Activated CD4-positive, alpha-beta T cell treated with anti-CD3 and anti-CD28 coated beads, Interleukin-2, amount 10 ng/mL, durations not matched to agents 7 days and 5 days (primary cell): Measurements from ENCODE around the gene CTDSPL. TPM values are rescaled to one million over a fixed set of nuclear protein-coding genes. Genes with fewer than 3 reads are reported as not detected.

Experiments
- CTCF ChIA-PET: fragments of 350-600 bp; sonication (Branson Sonifier 250); formaldehyde crosslinking; loops from one replicate; lab custom pipeline; 2021; ENCODE audit warnings: antibody characterized with exemption; lab: Charles Lee
- POLR2A ChIA-PET: fragments of 350-600 bp; sonication (Branson Sonifier 250); formaldehyde crosslinking; loops from one replicate; lab custom pipeline; 2021; ENCODE audit warnings: antibody characterized with exemption; lab: Charles Lee
- DNase-seq: peaks from one replicate; pipeline ENCODE4 v3.0.0-alpha.2; 2020
- H3K27ac Mint-ChIP-seq: one replicate; pipeline ENCODE4 v1.8.0; 2021; ENCODE audit warnings: mild to moderate bottlenecking, moderate library complexity, mixed read lengths
- H3K27me3 Mint-ChIP-seq: one replicate; pipeline ENCODE4 v1.8.0; 2021; ENCODE audit warnings: mixed read lengths
- H3K36me3 Mint-ChIP-seq: one replicate; pipeline ENCODE4 v1.8.0; 2021; ENCODE audit warnings: low read depth, mixed read lengths
- H3K4me1 Mint-ChIP-seq: one replicate; pipeline ENCODE4 v1.8.0; 2021; ENCODE audit warnings: mixed read lengths
- H3K4me3 Mint-ChIP-seq: one replicate; pipeline ENCODE4 v1.8.0; 2021; ENCODE audit warnings: mild to moderate bottlenecking, moderate library complexity, mixed read lengths
- H3K9me3 Mint-ChIP-seq: one replicate; pipeline ENCODE4 v1.8.0; 2021; ENCODE audit warnings: mixed read lengths
- total RNA-seq, 2 experiments: library from RNA; stranded (reverse); gene quantifications; one replicate each; pipeline ENCODE4 v1.2.3, GENCODE V29; 2021

Gene CTDSPL
- total RNA-seq, 2 experiments from 2014 or later = 4.6 to 4.7 TPM

GRCh38 chr3:37901721-37902120 lies 40.0 kb downstream of the CTDSPL start:
- no peak for DNase-seq
- H3K27me3 Mint-ChIP-seq = no peaks in the 10 kb centered on the region
- H3K27ac Mint-ChIP-seq = no peak overlapping the region
- H3K36me3 Mint-ChIP-seq = no peaks in the 10 kb centered on the region
- no peak overlapping the region for H3K4me3 Mint-ChIP-seq
- H3K4me1 Mint-ChIP-seq = peaks cover 53% of the 10 kb centered on the region
- no peaks in the 10 kb centered on the region for H3K9me3 Mint-ChIP-seq
- ChIA-PET CTCF (interaction anchor here (0.5 to 1.8 kb wide), 7 partner anchors 9 to 39 kb away, joined by 3 to 4 read pairs (median 3); no protein-coding TSS in a partner anchor), POLR2A (interaction anchor here (0.5 kb wide), 1 partner anchor 25 kb away, joined by 3 read pairs; no protein-coding TSS in a partner anchor)

- no peak for DNase-seq
- CTCF ChIA-PET = interaction anchor here (0.5 to 1.8 kb wide), 7 partner anchors 9 to 72 kb away, joined by 3 to 6 read pairs (median 4); no protein-coding TSS in a partner anchor
- Mint-ChIP-seq H3K4me3 (peak overlapping the region; percentile 14), H3K27me3 (no peaks in the 10 kb centered on the region), H3K36me3 (no peaks in the 10 kb centered on the region), H3K27ac (peak overlapping the region; percentile 31), H3K9me3 (no peaks in the 10 kb centered on the region), H3K4me1 (peaks cover 63% of the 10 kb centered on the region)
- POLR2A ChIA-PET = no interaction called here
These were observed 41.0 kb downstream of the CTDSPL start for GRCh38 chr3:37902674-37903073.

GRCh38 chr3:37903320-37903719 lies 41.6 kb downstream of the CTDSPL start:
- H3K4me3 Mint-ChIP-seq = no peak overlapping the region
- CTCF ChIA-PET = interaction anchor here (1.1 to 1.8 kb wide), 4 partner anchors 9 to 13 kb away, joined by 3 to 6 read pairs (median 4); no protein-coding TSS in a partner anchor
- no peaks in the 10 kb centered on the region for H3K36me3 Mint-ChIP-seq

GRCh38 chr3:37903734-37904133 lies 42.1 kb downstream of the CTDSPL start:
- Mint-ChIP-seq H3K27me3 (no peaks in the 10 kb centered on the region), H3K36me3 (no peaks in the 10 kb centered on the region), H3K9me3 (no peaks in the 10 kb centered on the region), H3K4me1 (peaks cover 73% of the 10 kb centered on the region), H3K27ac (no peak overlapping the region), H3K4me3 (no peak overlapping the region)
- POLR2A ChIA-PET = no interaction called here
- no peak for DNase-seq
- CTCF ChIA-PET = interaction anchor here (1.4 kb wide), 1 partner anchor 8 kb away, joined by 4 read pairs; no protein-coding TSS in a partner anchor

More at GRCh38 chr3:37903320-37903719, 41.6 kb downstream of the CTDSPL start:
- no peak overlapping the region for H3K27ac Mint-ChIP-seq
- POLR2A ChIA-PET = no interaction called here
- no peaks in the 10 kb centered on the region for H3K9me3 Mint-ChIP-seq
- peaks cover 69% of the 10 kb centered on the region for H3K4me1 Mint-ChIP-seq
- no peak for DNase-seq
- no peaks in the 10 kb centered on the region for H3K27me3 Mint-ChIP-seq

- H3K9me3 Mint-ChIP-seq = no peaks in the 10 kb centered on the region
- POLR2A ChIA-PET = no interaction called here
- peaks cover 67% of the 10 kb centered on the region for H3K4me1 Mint-ChIP-seq
- no peaks in the 10 kb centered on the region for H3K36me3 Mint-ChIP-seq
- CTCF ChIA-PET = interaction anchor here (2.4 kb wide), 1 partner anchor 70 kb away, joined by 6 read pairs; no protein-coding TSS in a partner anchor
- no peaks in the 10 kb centered on the region for H3K27me3 Mint-ChIP-seq
- H3K27ac Mint-ChIP-seq = no peak overlapping the region
- H3K4me3 Mint-ChIP-seq = no peak overlapping the region
- no peak for DNase-seq
These were observed 42.9 kb downstream of the CTDSPL start for GRCh38 chr3:37904601-37905000.

GRCh38 chr3:37905346-37905745 lies 43.7 kb downstream of the CTDSPL start:
- CTCF ChIA-PET = interaction anchor here (0.8 to 2.4 kb wide), 3 partner anchors 8 to 69 kb away, joined by 3 to 6 read pairs (median 3); no protein-coding TSS in a partner anchor
- no peaks in the 10 kb centered on the region for H3K36me3 Mint-ChIP-seq
- peaks cover 62% of the 10 kb centered on the region for H3K4me1 Mint-ChIP-seq
- no peaks in the 10 kb centered on the region for H3K9me3 Mint-ChIP-seq
- H3K27me3 Mint-ChIP-seq = no peaks in the 10 kb centered on the region
- no peak for DNase-seq
- POLR2A ChIA-PET = no interaction called here
- H3K27ac Mint-ChIP-seq = no peak overlapping the region
- H3K4me3 Mint-ChIP-seq = no peak overlapping the region

- Mint-ChIP-seq H3K4me3 (no peak overlapping the region), H3K27ac (no peak overlapping the region), H3K27me3 (no peaks in the 10 kb centered on the region), H3K36me3 (no peaks in the 10 kb centered on the region), H3K4me1 (peaks cover 62% of the 10 kb centered on the region), H3K9me3 (no peaks in the 10 kb centered on the region)
- POLR2A ChIA-PET = no interaction called here
- DNase-seq = no peak
- CTCF ChIA-PET = interaction anchor here (1.2 to 2.4 kb wide), 3 partner anchors 9 to 68 kb away, joined by 3 to 6 read pairs (median 3); no protein-coding TSS in a partner anchor
These were observed 44.5 kb downstream of the CTDSPL start for GRCh38 chr3:37905987-37906674.

GRCh38 chr3:37906734-37907282 lies 45.1 kb downstream of the CTDSPL start:
- peaks cover 55% of the 10 kb centered on the region for H3K4me1 Mint-ChIP-seq

GRCh38 chr3:37907371-37907770 lies 45.7 kb downstream of the CTDSPL start:
- peaks cover 49% of the 10 kb centered on the region for H3K4me1 Mint-ChIP-seq
- CTCF ChIA-PET = interaction anchor here (1.0 to 1.2 kb wide), 2 partner anchors 9 to 37 kb away, joined by 3 read pairs; no protein-coding TSS in a partner anchor
- POLR2A ChIA-PET = no interaction called here
- no peaks in the 10 kb centered on the region for H3K27me3 Mint-ChIP-seq
- H3K27ac Mint-ChIP-seq = peak overlapping the region; percentile 55
- H3K9me3 Mint-ChIP-seq = no peaks in the 10 kb centered on the region
- H3K4me3 Mint-ChIP-seq = peak overlapping the region; percentile 30
- H3K36me3 Mint-ChIP-seq = no peaks in the 10 kb centered on the region
- no peak for DNase-seq

More at GRCh38 chr3:37906734-37907282, 45.1 kb downstream of the CTDSPL start:
- Mint-ChIP-seq H3K4me3 (no peak overlapping the region), H3K27ac (no peak overlapping the region), H3K9me3 (no peaks in the 10 kb centered on the region), H3K36me3 (no peaks in the 10 kb centered on the region), H3K27me3 (no peaks in the 10 kb centered on the region)
- ChIA-PET CTCF (interaction anchor here (1.0 to 1.2 kb wide), 2 partner anchors 9 to 37 kb away, joined by 3 read pairs; no protein-coding TSS in a partner anchor), POLR2A (no interaction called here)
- no peak for DNase-seq

GRCh38 chr3:37907906-37908305 lies 46.2 kb downstream of the CTDSPL start:
- CTCF ChIA-PET = no interaction called here
- peak overlapping the region; percentile 17 for H3K4me3 Mint-ChIP-seq
- H3K9me3 Mint-ChIP-seq = no peaks in the 10 kb centered on the region
- H3K27ac Mint-ChIP-seq = peak overlapping the region; percentile 55
- peaks cover 44% of the 10 kb centered on the region for H3K4me1 Mint-ChIP-seq
- DNase-seq = peak; percentile 40
- no peaks in the 10 kb centered on the region for H3K36me3 Mint-ChIP-seq
- no peaks in the 10 kb centered on the region for H3K27me3 Mint-ChIP-seq
- POLR2A ChIA-PET = no interaction called here

- no peaks in the 10 kb centered on the region for H3K9me3 Mint-ChIP-seq
- POLR2A ChIA-PET = no interaction called here
- no peak overlapping the region for H3K4me3 Mint-ChIP-seq
- no peak overlapping the region for H3K27ac Mint-ChIP-seq
- no peak for DNase-seq
- CTCF ChIA-PET = interaction anchor here (0.8 to 2.6 kb wide), 2 partner anchors 10 to 13 kb away, joined by 3 to 11 read pairs; no protein-coding TSS in a partner anchor
- H3K36me3 Mint-ChIP-seq = no peaks in the 10 kb centered on the region
- H3K4me1 Mint-ChIP-seq = peaks cover 33% of the 10 kb centered on the region
- H3K27me3 Mint-ChIP-seq = peaks cover 6% of the 10 kb centered on the region
These were observed 47.6 kb downstream of the CTDSPL start for GRCh38 chr3:37909067-37909911.
